Body of pancreas (tissue), 4 donors: ENCODE results near the gene ADCY7. TPM values are rescaled to one million over a fixed set of nuclear protein-coding genes. Genes with fewer than 3 reads are reported as not detected.
"Not testable (repeated sequence)": the region's sequence is repeated elsewhere in the genome, so short reads cannot be mapped to it uniquely, and the experiment has no call there.

ENCODE experiments used
- ATAC-seq: fragments of 150-250 bp; one replicate; pipeline ENCODE4 v1.9.1; 2016
- DNase-seq, 4 donors: peaks; one replicate each; pipeline ENCODE4 v3.0.0-alpha.2; 2019
- H3K27ac ChIP-seq, 4 donors: fragments of 200-600 bp; sonication (generic); 1 replicate in 3 of 4; 2 replicates in 1 of 4; pipeline versions ENCODE4 v1.5.1 to v1.6.1; 2016 to 2019; ENCODE audit warnings: mild to moderate bottlenecking in 1 of 4, mixed read lengths in 1 of 4, moderate library complexity in 1 of 4
- H3K27me3 ChIP-seq, 2 donors: fragments of 200-600 bp; sonication (generic); one replicate each; pipeline ENCODE4 v1.6.0; 2016; ENCODE audit warnings: mild to moderate bottlenecking in 1 of 2
- H3K36me3 ChIP-seq, 2 donors: fragments of 200-600 bp; sonication (generic); replicated peaks in 1 of 2; 2 replicates each; pipeline ENCODE4 v1.5.1; 2016; ENCODE audit warnings: low read depth in 2 of 2; ENCODE audit not compliant: insufficient read depth in 1 of 2
- H3K4me1 ChIP-seq: fragments of 200-600 bp; sonication (generic); one replicate; pipeline ENCODE4 v1.6.0; 2016
- H3K4me3 ChIP-seq, 2 donors: fragments of 200-600 bp; sonication (generic); 1 replicate in 1 of 2; 2 replicates in 1 of 2; pipeline ENCODE4 v1.5.1; 2016 to 2019
- H3K9me3 ChIP-seq, 3 donors: fragments of 200-600 bp; sonication (generic); 1 replicate in 2 of 3; 2 replicates in 1 of 3; pipeline ENCODE4 v1.5.1; 2016
- POLR2A ChIP-seq, 3 donors: fragments of 450-650 bp; IDR thresholded peaks; one replicate each; pipeline ENCODE4 v1.6.1; 2016; ENCODE audit warnings: antibody characterized with exemption in 3 of 3, mild to moderate bottlenecking in 2 of 3
- WGBS, 2 donors: methylation state at CpG; one replicate each; pipeline ENCODE4 v1.1.5; 2017; 5-methylcytosine and 5-hydroxymethylcytosine counted together
- intact Hi-C: fragments of 100-400 bp; cut with DNase I; formaldehyde crosslinking; loops from one replicate; pipeline ENCODE4 v1.15.1; 2023
- total RNA-seq, 2 donors: library from RNA; depleted of rRNA; stranded (reverse); fragments of >200 nt; gene quantifications; one replicate each; pipeline ENCODE4 v1.1.0, GENCODE V29; 2016
- TF ChIP-seq, protein P1 (sequence below), 7 experiments: fragments of 450-650 bp in 4 of 7; fragments of 200-600 bp in 3 of 7; sonication (generic) in 3 of 7; IDR thresholded peaks; one replicate each; pipeline ENCODE4 v1.5.1; 2016 to 2019; ENCODE audit warnings: antibody characterized with exemption in 7 of 7

Gene ADCY7
- total RNA-seq, 2 donors from 2014 or later = 4.9 to 8.6 TPM

- no peak for TF ChIP-seq POLR2A (IDR thresholded peaks at IDR 0.05)
- TF ChIP-seq, protein P1, sequence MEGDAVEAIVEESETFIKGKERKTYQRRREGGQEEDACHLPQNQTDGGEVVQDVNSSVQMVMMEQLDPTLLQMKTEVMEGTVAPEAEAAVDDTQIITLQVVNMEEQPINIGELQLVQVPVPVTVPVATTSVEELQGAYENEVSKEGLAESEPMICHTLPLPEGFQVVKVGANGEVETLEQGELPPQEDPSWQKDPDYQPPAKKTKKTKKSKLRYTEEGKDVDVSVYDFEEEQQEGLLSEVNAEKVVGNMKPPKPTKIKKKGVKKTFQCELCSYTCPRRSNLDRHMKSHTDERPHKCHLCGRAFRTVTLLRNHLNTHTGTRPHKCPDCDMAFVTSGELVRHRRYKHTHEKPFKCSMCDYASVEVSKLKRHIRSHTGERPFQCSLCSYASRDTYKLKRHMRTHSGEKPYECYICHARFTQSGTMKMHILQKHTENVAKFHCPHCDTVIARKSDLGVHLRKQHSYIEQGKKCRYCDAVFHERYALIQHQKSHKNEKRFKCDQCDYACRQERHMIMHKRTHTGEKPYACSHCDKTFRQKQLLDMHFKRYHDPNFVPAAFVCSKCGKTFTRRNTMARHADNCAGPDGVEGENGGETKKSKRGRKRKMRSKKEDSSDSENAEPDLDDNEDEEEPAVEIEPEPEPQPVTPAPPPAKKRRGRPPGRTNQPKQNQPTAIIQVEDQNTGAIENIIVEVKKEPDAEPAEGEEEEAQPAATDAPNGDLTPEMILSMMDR (IDR thresholded peaks at IDR 0.05) = no peak
- 89% methylated on average over 2 of the region's 2 CpGs for WGBS, 2 donors
- Histone ChIP-seq H3K27me3 (no peaks in the 10 kb centered on the region), H3K9me3 (no peaks in the 10 kb centered on the region), H3K36me3 (peaks cover 0 to 8% of the 10 kb centered on the region in 2 donors), H3K4me3 (no peak overlapping the region), H3K4me1 (no peaks in the 10 kb centered on the region), H3K27ac (no peak overlapping the region)
- intact Hi-C loops = no loop called here
- no peak for DNase-seq
- no peak for ATAC-seq
These were observed 74.2 kb downstream of the ADCY7 start for GRCh38 chr16:50340578-50340977.

DNA sequence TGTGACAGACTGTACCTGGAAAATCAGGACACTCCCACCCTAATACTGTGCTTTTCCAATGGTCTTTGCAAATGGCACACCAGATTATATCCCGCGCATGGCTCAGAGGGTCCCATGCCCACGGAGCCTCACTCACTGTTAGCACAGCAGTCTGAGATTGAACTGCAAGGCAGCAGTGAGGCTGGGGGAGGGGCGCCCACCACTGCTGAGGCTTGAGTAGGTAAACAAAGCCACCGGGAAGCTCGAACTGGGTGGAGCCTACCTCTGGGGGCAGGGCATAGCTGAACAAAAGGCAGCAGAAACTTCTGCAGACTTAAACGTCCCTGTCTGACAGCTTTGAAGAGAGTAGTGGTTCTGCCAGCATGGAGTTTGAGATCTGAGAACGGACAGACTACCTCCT, 77.2 kb downstream of the ADCY7 start:
- intact Hi-C loops, ATAC-seq, DNase-seq, H3K4me3 ChIP-seq, H3K27ac ChIP-seq, H3K27me3 ChIP-seq, H3K36me3 ChIP-seq, H3K4me1 ChIP-seq, H3K9me3 ChIP-seq: not testable (repeated sequence)
- WGBS, 2 donors = 77 to 81% methylated on average over 7 of the region's 8 CpGs

GRCh38 chr16:50345210-50345609, 78.9 kb downstream of the ADCY7 start:
- peaks cover 0 to 11% of the 10 kb centered on the region in 2 donors for H3K36me3 ChIP-seq
- H3K9me3 ChIP-seq, H3K27me3 ChIP-seq, intact Hi-C loops, ATAC-seq, H3K27ac ChIP-seq, H3K4me1 ChIP-seq, DNase-seq, H3K4me3 ChIP-seq: not testable (repeated sequence)
- 88 to 90% methylated on average over 2 of the region's 2 CpGs for WGBS, 2 donors

GRCh38 chr16:50351116-50351515, 84.8 kb downstream of the ADCY7 start:
- 94% methylated on average over 5 of the region's 5 CpGs for WGBS, 2 donors
- DNase-seq = no peak
- Histone ChIP-seq H3K4me3 (no peak overlapping the region), H3K36me3 (peaks cover 0 to 16% of the 10 kb centered on the region in 2 donors), H3K9me3 (no peaks in the 10 kb centered on the region), H3K27me3 (no peaks in the 10 kb centered on the region), H3K27ac (no peak overlapping the region), H3K4me1 (no peaks in the 10 kb centered on the region)
- intact Hi-C loops = loop anchor here (10.0 kb wide), 1 partner anchor 106 kb away; no protein-coding TSS in a partner anchor
- TF ChIP-seq POLR2A (IDR thresholded peaks at IDR 0.05) = no peak
- TF ChIP-seq, protein P1 (IDR thresholded peaks at IDR 0.05) = no peak
- ATAC-seq = no peak

GRCh38 chr16:50351952-50352351, 85.6 kb downstream of the ADCY7 start:
- TF ChIP-seq POLR2A (IDR thresholded peaks at IDR 0.05) = no peak
- TF ChIP-seq, protein P1 (IDR thresholded peaks at IDR 0.05) = no peak

GRCh38 chr16:50354082-50354481, 87.7 kb downstream of the ADCY7 start:
- peaks cover 0 to 16% of the 10 kb centered on the region in 2 donors for H3K36me3 ChIP-seq
- DNase-seq = no peak
- no peak overlapping the region for H3K27ac ChIP-seq
- H3K27me3 ChIP-seq = no peaks in the 10 kb centered on the region
- H3K4me3 ChIP-seq = no peak overlapping the region
- no peaks in the 10 kb centered on the region for H3K4me1 ChIP-seq
- intact Hi-C loops = loop anchor here (10.0 kb wide), 1 partner anchor 109 kb away; no protein-coding TSS in a partner anchor
- WGBS, 2 donors = 21 to 32% methylated on average over 1 of the region's 1 CpG
- TF ChIP-seq POLR2A (IDR thresholded peaks at IDR 0.05) = no peak
- TF ChIP-seq, protein P1 (IDR thresholded peaks at IDR 0.05) = no peak
- no peak for ATAC-seq
- no peaks in the 10 kb centered on the region for H3K9me3 ChIP-seq

More at GRCh38 chr16:50351952-50352351, 85.6 kb downstream of the ADCY7 start:
- H3K4me1 ChIP-seq = no peaks in the 10 kb centered on the region
- H3K9me3 ChIP-seq = no peaks in the 10 kb centered on the region
- H3K36me3 ChIP-seq = peaks cover 0 to 16% of the 10 kb centered on the region in 2 donors
- WGBS, 2 donors = 97% methylated on average over 2 of the region's 2 CpGs
- intact Hi-C loops = loop anchor here (10.0 kb wide), 1 partner anchor 107 kb away; no protein-coding TSS in a partner anchor
- ATAC-seq (no peak), DNase-seq (no peak)
- no peak overlapping the region for H3K4me3 ChIP-seq
- H3K27me3 ChIP-seq = no peaks in the 10 kb centered on the region
- no peak overlapping the region for H3K27ac ChIP-seq
